Activated CD8-positive, alpha-beta memory T cell treated with anti-CD3 and anti-CD28 coated beads, Interleukin-2, amount 50 U/mL, for 24 hours (primary cell): Measurements from ENCODE around the gene RPS21.
A peak's percentile ranks its signal among the peaks of the same experiment; 100 is the strongest.

Experiments used
- DNase-seq: peaks from one replicate; pipeline ENCODE4 v3.0.0-alpha.2; 2020; ENCODE audit errors: extremely low read depth

The RPS21 gene

DNA sequence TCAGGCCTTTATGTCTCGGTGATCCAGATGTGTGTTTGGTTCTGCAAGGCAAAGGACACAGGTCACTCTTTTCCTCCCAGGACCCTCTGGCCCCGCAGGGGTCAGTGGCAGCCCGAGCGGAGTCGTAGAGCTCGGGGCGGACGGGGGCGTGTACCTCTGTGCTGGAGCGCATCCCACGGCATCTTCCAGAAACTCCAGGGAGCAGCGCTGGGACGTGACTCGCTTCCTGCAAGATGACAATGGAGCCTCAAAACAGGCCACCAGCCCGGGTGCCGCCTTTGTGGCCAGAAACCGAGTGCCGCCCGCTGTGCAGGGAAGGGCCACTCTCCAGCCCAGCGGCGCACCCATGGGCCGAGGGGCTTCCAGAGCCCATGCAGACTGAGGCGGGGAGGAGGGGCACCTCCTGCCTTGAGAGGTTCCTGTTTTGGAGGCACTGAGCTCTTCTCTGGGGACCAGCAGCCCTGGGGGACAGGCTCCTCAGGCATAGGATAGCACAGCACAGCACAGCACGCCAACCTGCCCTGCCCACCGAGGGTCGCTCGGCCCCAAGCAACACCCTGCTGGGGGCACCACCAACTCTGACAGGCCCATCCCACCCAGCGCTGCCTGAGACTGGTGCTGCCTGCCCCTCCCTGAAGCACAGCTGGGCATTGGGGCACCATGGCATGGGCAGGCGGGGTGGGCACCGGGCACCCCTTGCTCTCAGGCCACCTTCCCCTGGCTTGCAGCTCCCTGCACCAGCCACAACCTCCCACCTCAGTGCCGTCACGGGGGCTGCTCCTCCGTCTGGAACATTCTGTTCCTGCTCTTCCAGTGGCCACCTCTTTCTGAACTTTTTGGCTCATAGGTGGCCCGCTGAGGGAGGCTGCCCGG is 9.7 kb downstream of the RPS21 start:
- no peak for DNase-seq

DNA sequence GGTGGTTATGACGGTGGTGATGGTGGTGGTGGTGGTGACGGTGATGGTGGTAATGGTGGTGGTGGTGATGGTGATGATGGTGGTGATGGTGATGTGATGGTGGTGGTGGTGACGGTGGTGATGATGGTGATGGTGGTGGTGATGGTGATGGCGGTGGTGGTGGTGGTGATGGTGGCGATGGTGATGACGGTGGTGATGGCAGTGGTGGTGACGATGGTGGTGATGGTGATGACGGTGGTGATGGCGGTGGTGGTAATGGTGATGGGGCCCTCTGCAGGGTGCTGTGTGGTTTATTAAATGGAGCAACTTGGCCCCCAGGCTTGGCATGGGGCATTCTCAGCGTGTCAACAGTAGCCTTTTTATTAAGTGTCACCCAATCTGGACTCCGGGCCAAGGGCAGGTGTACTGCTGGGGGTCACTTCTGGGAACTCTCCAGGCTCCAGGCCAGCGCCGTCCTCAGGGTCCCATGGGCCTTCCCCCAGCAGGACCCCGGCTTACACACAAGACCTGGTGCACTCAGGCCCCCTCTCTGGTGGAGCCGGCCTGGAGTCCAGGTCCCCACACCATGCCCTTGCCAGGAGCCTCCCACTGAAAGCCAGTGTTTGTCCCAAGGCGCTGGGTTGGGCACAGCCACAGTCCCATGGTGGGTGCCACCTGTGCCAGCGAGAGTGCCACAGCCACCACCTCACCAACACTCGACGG is 11.4 kb downstream of the RPS21 start:
- DNase-seq = no peak

- no peak for DNase-seq
These were observed 13.1 kb downstream of the RPS21 start for GRCh38 chr20:62400021-62400420.

DNA sequence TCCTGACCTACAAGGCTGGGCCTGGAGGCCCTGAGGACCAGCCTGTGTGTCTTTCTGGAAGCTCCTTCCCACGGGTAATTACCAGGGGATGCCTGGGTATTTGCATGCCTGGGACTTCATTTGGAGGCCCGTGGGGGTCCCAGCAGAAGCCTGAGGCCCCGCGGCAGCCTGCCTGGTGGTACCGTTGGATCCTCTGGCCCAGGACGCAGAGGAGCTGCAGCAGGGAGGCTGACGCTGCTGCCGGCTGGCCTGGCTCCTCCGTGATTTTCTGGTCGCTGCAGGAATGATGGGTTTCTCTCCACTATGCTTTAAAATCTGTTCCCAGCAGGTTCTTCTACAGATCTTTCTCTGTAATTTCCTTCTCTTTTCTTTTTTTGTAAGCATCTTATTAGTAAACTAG is 13.6 kb downstream of the RPS21 start:
- no peak for DNase-seq

- DNase-seq = no peak
These were observed 14.5 kb downstream of the RPS21 start for GRCh38 chr20:62401331-62401779.

GRCh38 chr20:62402456-62403150 is 15.7 kb downstream of the RPS21 start:
- DNase-seq = no peak

- DNase-seq = no peak
These were observed 16.4 kb downstream of the RPS21 start for GRCh38 chr20:62403331-62403730.

GRCh38 chr20:62404112-62404665 is 17.3 kb downstream of the RPS21 start:
- no peak for DNase-seq

GRCh38 chr20:62404761-62405107 is 17.8 kb downstream of the RPS21 start:
- no peak for DNase-seq

- no peak for DNase-seq
These were observed 18.4 kb downstream of the RPS21 start for GRCh38 chr20:62405108-62405980.

GRCh38 chr20:62405981-62406513 is 19.1 kb downstream of the RPS21 start:
- no peak for DNase-seq

- no peak for DNase-seq
These were observed 19.8 kb downstream of the RPS21 start for GRCh38 chr20:62406635-62407176.

GRCh38 chr20:62407221-62407992 is 20.5 kb downstream of the RPS21 start, which contains the start of gene CABLES2:
Gene CABLES2, minus strand, starts transcription at chr20:62407285. Its CDS starts 9 bp downstream, at chr20:62407276.
- DNase-seq = peak; percentile 73

DNA sequence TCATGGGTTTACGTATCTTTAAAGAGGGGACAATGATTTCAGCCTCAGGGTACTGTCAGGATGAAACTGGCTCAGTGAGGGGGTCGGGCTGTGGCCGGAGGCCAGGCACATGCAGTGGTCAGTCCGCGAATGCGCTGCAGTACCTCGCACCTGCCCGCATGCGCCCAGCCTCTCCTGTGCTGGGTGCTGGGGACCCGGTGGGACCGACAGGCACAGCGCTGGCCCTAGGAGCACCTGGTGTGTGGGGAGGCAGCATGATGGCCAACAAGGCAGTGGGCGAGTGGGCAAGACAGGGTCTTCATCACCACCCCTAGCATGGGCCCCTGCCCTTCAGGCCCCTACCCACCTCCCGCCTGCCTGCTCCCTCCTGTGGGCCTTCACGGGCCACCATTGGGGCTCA is 21.2 kb downstream of the RPS21 start:
- DNase-seq = no peak

DNA sequence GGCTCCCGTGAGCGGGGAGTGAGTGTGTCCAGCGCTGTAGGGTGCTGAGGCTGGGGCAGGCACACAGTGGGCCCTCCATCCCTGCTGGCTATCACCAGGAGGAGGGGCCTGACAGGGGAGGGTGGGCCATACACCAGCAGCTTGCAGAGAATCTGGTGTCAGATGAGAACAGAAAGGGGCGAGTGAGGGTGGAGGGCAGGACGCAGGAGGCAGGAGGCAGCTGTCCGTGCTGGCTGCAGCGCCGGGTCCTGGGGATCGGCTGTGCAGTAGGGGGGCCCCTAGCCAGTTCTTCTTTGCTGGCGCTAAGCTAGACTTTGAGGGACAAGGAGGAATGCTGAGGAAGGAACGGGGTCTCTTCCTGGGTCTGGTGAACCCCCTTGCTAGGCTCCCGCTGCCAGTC is 21.7 kb downstream of the RPS21 start:
- DNase-seq = no peak

- no peak for DNase-seq
These were observed 22.4 kb downstream of the RPS21 start for GRCh38 chr20:62409086-62409853.

DNA sequence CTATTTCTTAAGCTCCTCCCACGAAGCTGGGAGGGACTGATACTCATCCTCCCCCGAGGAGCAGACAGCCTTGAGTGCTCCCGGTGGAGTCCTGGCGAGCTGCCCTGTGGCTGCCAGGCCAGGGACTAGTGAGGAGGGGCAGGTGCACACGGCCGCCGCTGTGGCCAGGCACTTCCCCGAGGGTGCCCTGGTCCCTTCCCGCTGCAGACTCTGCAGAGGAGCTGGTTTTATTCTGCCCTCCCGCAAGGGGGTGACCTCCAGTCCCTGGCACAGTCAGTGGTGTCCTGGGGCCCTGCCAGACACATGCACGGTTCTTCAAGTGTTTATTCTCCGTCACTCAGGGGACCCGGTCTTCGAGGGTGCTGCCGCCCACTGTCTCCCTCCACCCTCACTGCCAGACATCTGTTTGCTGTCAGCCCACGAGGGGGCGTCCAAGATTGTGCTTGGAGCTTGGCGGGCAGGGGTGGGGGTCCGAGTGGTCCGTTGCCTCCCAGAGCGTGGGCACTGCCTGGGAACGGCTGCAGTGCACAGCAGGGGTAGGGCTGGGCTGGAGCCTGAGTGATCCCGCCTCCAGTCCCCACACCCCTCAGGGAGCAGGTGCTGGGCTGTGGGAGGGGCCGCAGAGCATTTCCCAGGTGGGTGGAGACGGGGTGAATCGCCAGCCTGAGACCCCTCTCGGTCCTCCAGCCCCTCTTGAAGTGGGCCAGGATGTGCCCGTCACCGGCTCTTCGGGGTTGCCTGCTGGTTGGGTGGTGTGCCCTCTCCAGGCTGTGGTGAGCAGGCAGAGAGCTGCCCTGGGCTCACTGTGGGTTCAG is 23.2 kb downstream of the RPS21 start:
- DNase-seq = no peak
